IPS-15b (cell line): ENCODE data around the gene KSR1.

Experiments used
- H3K27me3 ChIP-seq: one replicate; pipeline ENCODE4 v1.6.1; 2013; ENCODE audit warnings: low read length; ENCODE audit not compliant: control insufficient read depth, insufficient read depth
- H3K36me3 ChIP-seq: one replicate; pipeline ENCODE4 v1.6.1; 2013; ENCODE audit warnings: low read length; ENCODE audit not compliant: control insufficient read depth, insufficient read depth
- H3K4me1 ChIP-seq: one replicate; pipeline ENCODE4 v1.6.1; 2013; ENCODE audit warnings: mild to moderate bottlenecking, low read length; ENCODE audit not compliant: control insufficient read depth, insufficient read depth
- H3K4me3 ChIP-seq: one replicate; pipeline ENCODE4 v1.5.1; 2013; ENCODE audit warnings: low read depth, low read length
- H3K9ac ChIP-seq: one replicate; pipeline ENCODE4 v1.6.1; 2013; ENCODE audit warnings: low read depth, mild to moderate bottlenecking, low read length
- H3K9me3 ChIP-seq: one replicate; pipeline ENCODE4 v1.6.1; 2013; ENCODE audit warnings: mild to moderate bottlenecking, low read length; ENCODE audit not compliant: control insufficient read depth, insufficient read depth

The KSR1 gene

DNA sequence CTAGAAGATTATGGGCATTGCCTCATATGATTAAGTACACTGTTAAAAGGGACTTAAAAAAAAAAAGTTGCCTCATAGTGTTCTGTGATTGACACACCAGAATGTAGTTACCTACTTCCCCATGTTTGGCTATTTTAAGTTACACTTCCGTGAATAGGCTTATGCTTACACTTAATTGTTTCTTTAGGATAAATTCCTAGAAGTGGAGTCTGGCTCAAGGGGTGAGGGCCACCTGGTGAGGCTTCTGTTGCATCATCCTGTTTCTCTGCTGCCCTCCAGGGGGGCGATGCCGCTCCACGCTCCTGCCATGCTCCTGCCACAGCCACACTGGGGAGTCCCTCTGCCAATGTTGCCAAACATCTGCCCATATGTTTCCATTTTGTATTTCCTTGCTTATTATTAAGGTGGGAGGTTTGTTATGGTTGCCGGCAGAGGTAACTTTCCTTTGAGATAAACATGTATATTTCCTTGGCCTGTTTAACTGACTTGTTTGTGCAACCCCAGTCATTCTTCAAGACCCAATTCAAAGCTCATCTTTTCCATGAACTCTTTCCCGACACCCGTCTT lies 73.1 kb downstream of the KSR1 start:
- Histone ChIP-seq H3K4me1 (peaks cover 18% of the 10 kb centered on the region), H3K36me3 (no peaks in the 10 kb centered on the region), H3K9me3 (no peaks in the 10 kb centered on the region), H3K9ac (no peak overlapping the region), H3K27me3 (no peaks in the 10 kb centered on the region), H3K4me3 (no peak overlapping the region)

DNA sequence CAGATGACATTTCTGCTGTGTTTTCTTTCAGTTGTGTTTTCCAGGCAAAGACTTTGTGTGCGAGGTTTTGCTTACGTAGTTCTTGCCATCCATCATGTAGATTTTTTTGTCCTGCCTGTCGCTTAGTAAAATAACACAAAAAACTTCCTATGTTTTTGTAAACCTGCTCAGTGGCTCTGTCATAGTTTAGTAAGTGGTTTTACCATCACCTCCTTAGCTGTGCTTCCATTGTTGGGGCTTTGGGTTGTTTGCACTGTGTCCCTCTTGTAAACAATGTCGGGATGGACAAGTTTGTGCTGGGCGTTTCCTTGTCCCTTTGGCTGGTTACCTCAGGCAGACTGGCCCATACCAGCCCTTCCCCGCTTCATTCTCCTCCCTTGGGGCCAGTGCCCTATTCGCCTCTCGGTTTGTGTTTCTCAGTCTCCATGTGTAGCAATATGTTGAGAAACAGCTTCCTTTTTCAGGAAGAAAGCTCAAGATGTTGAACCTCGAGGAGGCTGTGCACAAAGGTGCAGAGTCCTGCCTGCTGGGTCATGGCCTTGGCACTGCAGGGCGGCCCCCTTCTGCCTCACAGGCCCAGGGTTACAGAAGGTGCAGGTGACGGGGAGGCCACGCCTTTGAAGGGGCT lies 74.6 kb downstream of the KSR1 start:
- Histone ChIP-seq H3K9me3 (no peaks in the 10 kb centered on the region), H3K9ac (no peak overlapping the region), H3K36me3 (no peaks in the 10 kb centered on the region), H3K4me1 (peaks cover 16% of the 10 kb centered on the region), H3K4me3 (no peak overlapping the region), H3K27me3 (no peaks in the 10 kb centered on the region)

DNA sequence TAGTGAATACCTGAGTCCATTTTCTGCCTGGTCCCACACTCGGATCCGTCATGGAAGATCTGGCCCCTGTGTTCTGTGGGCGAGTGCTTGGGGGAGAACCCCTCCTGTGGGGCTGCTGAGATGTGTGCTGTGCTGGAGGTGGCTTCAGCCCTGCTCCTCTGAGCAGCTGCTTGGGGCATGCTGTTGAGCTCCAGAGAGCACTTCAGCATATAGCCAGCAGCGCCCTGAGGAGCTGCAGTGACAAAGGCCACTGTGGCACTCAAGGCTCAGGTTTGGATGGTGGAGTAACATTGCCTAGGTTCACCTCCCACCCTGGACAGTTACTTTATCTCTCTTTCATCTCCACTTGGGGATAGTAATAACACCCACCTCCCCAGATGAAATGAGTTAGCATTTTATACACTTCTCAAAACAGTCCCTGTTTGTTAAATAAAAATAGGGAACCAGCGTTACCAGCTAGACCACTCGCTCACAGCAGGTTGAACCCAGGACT lies 75.3 kb downstream of the KSR1 start:
- Histone ChIP-seq H3K36me3 (no peaks in the 10 kb centered on the region), H3K4me3 (no peak overlapping the region), H3K9me3 (no peaks in the 10 kb centered on the region), H3K9ac (no peak overlapping the region), H3K4me1 (peaks cover 11% of the 10 kb centered on the region), H3K27me3 (no peaks in the 10 kb centered on the region)

DNA sequence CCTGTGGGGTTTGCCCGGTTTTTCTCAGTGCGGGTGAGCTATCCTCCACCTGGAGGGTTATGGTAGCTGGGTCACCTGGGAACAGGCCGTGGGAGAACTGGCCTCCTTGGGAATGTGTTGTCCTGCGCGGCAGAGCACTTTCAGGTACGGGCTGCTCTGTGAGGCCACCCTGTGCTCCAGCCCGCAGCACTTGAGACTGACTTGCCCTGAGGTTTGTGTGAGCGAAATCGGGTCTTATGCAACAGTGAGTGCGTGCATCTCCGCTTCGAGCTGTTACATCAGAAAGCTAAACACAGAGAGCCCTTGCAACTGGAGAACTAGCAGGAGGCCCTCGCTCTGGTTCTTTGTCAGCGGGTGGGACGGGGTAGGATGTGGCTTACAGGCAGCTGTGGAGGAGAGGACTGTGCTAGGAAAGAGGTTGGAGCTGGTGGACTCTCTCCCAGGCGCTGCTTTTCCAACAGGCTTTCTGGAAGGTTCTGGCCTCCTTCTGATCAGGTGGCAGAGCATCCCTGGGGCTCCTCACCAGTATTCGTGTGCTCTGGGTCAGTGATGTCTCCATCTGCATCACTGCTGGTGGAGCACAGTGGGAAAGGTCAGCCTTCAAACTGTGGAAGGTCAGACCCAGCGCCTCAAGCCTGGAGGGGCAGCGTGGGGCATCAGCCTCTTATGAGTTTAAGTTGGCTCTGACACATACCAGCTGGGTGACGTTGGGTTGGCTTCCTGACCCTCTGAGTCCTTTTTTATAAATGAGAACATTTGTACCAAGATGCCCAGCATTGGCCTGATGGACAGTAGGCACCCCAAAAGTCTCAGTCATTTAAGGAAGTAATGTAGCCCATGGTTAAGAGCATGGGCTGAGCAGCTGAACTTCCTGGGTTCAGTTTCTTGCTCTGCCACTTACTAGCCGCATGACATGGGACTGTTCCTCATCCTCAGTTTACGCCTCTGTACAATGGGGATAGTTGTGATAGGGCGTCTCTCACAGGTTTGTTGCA lies 76.3 kb downstream of the KSR1 start:
- H3K9ac ChIP-seq = no peak overlapping the region
- no peak overlapping the region for H3K4me3 ChIP-seq
- H3K27me3 ChIP-seq = no peaks in the 10 kb centered on the region
- peaks cover 6% of the 10 kb centered on the region for H3K4me1 ChIP-seq
- H3K36me3 ChIP-seq = no peaks in the 10 kb centered on the region
- H3K9me3 ChIP-seq = no peaks in the 10 kb centered on the region

DNA sequence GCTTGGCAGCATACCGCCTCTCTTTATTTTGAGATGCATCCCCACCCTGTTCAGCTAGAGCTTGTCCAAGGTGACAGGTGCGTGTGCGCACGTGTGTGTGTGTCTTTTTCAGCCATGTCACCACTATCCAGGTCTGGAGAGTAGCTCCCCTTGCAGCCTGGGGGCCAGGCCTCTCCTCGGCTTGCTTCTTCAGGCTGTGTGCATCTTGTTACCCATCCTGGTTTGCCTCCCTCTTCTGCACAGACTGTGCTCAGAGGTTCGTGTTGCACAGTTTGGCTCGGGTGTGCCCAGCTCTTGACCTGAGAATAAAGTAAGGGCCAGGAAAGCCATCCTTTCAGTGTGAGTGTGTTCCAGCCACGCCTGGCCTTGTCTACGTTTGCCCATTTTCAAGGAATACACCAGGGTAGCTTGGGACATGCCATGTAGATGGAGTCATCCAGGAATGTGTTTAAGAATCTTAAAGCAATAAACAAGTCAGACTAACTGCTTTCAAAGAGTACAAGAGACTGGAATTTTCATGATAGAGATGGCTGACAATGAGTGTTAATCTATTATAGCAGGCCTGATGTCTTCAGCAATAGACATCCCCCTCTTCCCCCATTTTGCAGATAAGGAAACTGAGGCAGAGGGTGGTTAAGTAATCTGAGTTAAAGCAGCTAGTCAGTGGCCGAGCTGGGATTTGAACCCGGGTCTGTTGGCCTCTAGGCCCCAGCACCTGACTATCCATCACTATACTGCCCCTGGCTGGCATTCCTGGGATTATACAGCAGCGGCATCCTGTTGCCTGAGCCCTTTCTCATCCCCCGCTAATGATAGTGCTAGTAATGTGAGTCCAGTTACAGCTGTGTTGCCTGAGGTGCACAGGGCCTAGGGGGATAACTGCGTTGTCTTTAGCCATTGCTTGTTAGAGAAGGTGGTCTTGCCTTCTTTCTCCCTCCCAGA lies 77.9 kb downstream of the KSR1 start:
- Histone ChIP-seq H3K9me3 (no peaks in the 10 kb centered on the region), H3K4me1 (peaks cover 6% of the 10 kb centered on the region), H3K4me3 (no peak overlapping the region), H3K36me3 (no peaks in the 10 kb centered on the region), H3K27me3 (no peaks in the 10 kb centered on the region), H3K9ac (no peak overlapping the region)

DNA sequence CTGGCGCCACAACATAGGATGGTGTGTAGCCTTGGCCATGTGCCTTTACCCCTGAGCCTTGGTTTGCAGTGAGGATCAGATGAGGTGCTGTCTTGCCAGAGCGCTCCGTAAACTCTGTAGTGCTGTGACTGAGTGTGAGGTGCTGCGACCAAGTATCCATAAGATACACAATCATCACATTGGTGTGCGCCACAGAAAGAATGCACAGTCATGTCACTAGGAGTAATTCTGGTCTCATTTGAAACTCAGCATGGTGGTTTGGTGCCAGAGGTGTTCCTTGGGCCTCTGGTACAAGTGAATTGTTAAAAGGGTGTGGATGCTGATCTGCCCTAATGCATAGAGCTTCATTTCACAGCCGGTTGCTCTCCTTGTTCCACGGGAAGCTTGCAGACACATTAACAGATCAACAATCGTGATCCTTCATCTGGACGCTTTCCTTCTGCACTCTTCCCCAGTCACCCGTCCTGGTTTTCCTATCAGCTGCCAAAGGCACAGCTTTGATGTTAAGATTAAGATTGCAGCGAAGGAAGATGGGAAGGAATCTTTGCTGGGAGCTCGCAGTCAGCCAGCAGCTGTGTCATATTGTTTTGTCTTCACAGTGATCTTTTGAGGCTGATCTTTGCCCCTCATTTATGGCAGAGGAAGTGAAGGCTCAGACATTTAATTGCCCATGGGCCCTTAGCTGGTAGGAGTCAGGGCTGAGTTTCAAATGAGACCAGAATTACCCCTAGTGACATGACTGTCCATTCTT lies 79.1 kb downstream of the KSR1 start:
- Histone ChIP-seq H3K36me3 (no peaks in the 10 kb centered on the region), H3K27me3 (no peaks in the 10 kb centered on the region), H3K9ac (no peak overlapping the region), H3K4me1 (peaks cover 2% of the 10 kb centered on the region), H3K9me3 (no peaks in the 10 kb centered on the region), H3K4me3 (no peak overlapping the region)

DNA sequence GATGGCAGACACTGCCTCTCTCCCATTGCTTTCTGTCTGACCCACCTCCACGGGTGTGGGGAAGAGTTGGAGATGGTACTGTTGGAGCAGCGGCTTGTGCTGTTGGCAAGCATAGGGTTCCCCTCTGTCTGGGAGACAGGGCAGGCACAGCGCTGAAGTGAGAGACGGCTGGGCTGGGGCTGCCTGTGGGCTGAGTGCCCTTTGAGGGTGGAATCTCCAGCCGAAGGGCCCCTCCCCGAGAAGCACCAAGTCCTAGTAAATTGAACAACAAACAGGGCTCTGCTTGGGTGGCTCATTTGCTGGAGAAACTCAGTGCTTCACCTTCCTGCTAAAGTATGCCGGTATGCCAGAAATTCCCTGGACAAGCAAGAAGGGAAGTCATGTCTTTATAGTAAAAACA lies 79.7 kb downstream of the KSR1 start:
- Histone ChIP-seq H3K9ac (no peak overlapping the region), H3K27me3 (no peaks in the 10 kb centered on the region), H3K36me3 (no peaks in the 10 kb centered on the region), H3K9me3 (no peaks in the 10 kb centered on the region), H3K4me1 (peaks cover 2% of the 10 kb centered on the region), H3K4me3 (no peak overlapping the region)

DNA sequence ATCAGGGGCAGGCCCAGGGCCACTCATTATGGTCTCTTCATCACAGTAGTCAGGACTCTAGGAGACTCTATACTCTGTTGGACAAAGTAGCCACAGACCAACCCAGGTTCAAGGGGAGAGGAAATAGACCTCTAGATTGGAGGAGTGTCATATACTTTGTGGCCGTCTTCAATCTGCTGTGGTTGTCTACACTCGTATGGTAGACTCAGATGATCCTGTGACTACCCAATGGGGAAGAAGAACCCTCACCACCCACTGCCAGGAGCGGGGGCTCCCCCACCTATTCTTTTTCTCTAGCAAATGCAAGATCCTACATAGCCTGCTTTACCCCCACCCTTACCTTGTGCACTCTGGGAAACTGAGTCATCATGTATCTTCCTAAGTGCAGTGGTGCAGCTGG lies 80.5 kb downstream of the KSR1 start:
- no peaks in the 10 kb centered on the region for H3K27me3 ChIP-seq
- no peak overlapping the region for H3K4me3 ChIP-seq
- no peaks in the 10 kb centered on the region for H3K36me3 ChIP-seq
- no peaks in the 10 kb centered on the region for H3K9me3 ChIP-seq
- peaks cover 2% of the 10 kb centered on the region for H3K4me1 ChIP-seq
- H3K9ac ChIP-seq = no peak overlapping the region

DNA sequence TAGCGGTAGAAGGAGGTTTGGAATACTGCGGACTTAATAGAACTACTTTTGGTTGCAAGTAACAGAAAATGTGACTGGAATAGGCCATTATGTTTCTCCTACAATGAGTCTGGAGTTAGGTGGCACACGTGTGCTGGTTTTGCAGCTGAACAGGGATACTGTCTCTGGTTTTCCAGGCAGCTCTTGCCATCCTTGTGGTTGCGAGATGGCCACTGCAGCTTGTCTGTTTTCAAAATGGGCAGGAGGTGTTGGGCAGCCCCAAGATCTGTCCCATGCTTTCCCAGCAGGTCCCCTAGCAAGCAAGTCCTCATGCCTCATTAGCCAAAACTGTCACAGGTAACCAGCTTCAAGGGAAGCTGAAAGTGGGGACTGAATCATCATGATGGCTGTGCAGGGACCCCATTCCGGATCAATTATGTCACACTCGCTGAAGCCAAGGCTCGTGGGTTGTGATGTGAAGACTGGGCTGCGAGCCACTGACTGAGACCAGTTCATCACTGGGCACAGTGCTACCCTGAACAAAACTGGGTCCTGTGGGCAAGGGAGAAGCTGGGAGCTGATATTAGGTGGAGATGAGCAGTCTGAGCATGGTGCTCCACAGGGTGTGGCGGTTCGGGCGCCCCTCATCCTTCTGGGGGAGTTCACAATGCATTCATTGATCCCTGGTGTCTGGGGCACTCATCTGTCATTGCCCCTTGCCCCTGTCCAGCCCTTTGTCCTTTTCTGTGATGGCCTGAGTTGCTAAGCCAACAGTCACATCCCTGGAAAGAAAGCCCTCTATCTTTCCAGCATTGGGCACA lies 82.1 kb downstream of the KSR1 start:
- no peaks in the 10 kb centered on the region for H3K36me3 ChIP-seq
- no peaks in the 10 kb centered on the region for H3K27me3 ChIP-seq
- H3K4me3 ChIP-seq = no peak overlapping the region
- H3K4me1 ChIP-seq = peaks cover 2% of the 10 kb centered on the region
- H3K9me3 ChIP-seq = no peaks in the 10 kb centered on the region
- H3K9ac ChIP-seq = no peak overlapping the region

DNA sequence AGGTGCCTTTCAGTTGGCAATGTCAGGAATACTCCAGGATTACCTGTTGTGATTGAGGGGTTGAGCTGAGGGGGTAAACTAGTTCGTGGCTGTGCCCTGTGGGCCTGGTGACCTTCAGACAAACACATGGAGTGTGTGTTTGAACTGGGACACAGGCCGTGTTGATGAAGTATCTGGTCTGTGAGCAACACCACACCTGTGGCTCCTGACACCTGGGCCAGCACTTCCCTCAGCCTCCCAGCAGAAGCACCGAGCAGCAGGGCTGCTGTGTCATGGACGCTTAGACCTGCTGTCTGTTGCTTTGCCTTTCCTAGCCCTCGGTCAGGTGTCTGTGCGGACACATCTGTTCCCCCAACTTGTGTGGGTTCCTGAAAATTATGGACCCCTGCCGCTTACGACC lies 82.9 kb downstream of the KSR1 start:
- Histone ChIP-seq H3K4me1 (peaks cover 2% of the 10 kb centered on the region), H3K27me3 (no peaks in the 10 kb centered on the region), H3K4me3 (no peak overlapping the region), H3K9ac (no peak overlapping the region), H3K9me3 (no peaks in the 10 kb centered on the region), H3K36me3 (no peaks in the 10 kb centered on the region)
